NCI-H1436 (cell line): ENCODE measurements around the gene WNK1.
"Not testable (repeated sequence)": the region's sequence is repeated elsewhere in the genome, so short reads cannot be mapped to it uniquely, and the experiment has no call there.

Experiments used
- DNase-seq: peaks from one replicate; lab custom pipeline; 2025; lab: John Stamatoyannopoulos, UW

The WNK1 gene

DNA sequence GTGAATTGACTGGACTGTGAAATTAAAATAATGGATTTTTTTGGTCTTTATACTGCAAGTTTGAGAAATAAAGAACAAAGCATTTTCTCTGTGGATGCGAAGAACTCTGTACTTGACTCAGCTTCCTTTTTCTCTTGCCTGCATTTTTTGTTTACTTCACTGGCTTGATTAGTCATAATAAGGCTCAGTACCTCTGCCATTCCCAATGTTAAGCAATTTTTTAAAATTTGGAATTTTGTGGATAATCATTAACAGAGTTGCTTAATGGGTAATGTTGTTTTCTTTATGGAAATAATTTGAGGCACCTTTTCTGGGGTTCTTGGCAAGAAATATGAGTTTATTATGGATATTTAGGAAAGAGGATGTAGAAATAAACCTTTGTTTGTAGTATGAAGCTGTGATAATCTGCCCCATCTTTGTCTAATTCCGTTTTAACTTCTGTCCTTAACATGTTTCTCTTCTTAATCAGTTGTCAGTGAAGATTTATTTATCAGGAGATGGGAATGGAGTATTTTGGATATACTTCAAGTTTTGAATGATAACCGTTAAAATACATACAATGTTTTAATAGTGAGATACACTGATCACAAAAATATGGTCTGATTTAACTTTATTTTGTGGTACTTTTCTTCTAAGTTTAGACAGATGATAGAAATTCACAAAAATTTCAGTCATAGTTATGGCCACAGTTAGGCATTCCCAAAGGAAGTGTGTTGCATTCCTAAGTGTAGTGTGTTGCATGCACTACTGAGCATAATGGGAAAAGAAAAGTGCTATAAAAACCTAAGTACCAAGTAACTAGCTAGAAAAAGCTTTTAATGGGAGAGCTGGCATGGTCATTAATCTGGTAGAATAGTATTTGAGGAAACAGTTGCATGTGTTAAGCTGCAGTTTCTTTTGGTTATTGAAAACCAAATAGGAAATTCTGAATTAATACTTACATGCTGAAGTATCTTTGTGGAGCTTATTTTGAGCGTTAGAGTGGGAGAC, 27.7 kb downstream of the WNK1 start:
- no peak for DNase-seq

DNA sequence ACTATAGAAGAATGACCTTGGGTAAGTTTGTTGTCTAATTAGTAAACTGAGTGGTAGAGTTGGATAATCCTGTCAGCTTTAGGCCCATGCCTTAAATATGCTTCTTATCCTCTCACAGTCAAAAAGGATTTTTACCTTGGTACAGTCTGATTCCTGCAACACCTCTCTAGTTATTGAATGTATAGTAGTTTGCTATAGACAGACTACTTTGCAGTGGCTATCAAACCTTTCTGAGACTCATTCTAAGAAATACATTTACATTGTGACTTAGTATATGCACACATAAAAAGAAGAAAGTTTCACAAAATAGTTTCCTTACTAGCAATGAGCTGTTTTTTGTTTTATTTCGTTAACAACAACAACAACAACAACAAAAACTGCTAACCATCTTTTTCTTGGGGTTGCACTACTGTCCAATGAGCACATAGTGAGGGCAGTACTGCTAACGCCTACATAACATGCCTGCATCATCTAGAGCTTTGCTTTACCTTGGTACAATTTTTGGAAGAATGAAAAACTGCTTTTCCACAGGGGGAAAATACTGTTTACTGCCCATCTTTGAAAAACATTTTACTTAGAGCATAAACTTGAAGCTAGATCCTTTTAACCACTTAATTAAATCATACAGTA, 28.5 kb downstream of the WNK1 start:
- no peak for DNase-seq

- DNase-seq, result no peak
Measured at GRCh38 chr12:785706-786105, 33.3 kb downstream of the WNK1 start.

GRCh38 chr12:788288-788687, 35.9 kb downstream of the WNK1 start:
- DNase-seq, result no peak

- DNase-seq, result not testable (repeated sequence)
Measured at GRCh38 chr12:788762-789161, 36.4 kb downstream of the WNK1 start.

DNA sequence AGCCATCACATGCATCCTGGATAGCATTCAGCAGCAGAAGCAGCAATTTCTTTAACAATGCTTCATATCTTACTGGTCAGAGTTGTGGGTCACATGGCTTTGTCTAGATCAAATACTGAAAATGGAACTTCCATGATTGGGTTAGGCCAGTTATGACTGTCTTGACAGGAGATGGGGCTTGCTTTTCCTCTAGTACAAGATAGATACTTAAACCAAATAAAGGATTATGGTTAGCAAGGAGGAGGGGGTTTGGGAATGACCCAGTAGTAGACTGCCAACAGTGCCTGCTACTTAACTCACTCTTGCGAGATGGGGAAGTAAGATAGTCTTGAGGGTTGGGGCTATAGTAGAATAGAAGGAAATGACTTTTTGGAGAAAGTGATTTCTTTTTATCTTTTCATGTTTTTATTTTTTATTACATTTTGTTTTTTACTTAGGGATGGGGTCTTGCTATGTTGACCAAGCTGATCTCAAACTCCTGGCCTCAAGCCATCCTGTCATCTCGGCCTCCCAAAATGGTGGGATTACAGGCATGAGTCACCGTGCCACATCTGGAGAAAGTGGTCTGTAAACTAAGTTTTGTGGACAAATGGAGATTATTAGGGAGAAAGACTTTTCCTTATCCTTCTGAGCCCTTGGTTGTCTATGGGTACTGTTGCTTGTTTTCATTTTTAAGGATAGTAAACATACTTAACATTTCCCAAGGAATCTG, 37.6 kb downstream of the WNK1 start:
- no peak for DNase-seq

GRCh38 chr12:790608-791007, 38.2 kb downstream of the WNK1 start:
- no peak for DNase-seq

GRCh38 chr12:793037-793436, 40.7 kb downstream of the WNK1 start:
- DNase-seq, result no peak

GRCh38 chr12:793711-794110, 41.3 kb downstream of the WNK1 start:
- no peak for DNase-seq

- DNase-seq, result no peak
Measured at GRCh38 chr12:795305-795704, 42.9 kb downstream of the WNK1 start.

GRCh38 chr12:800401-800800, 48.0 kb downstream of the WNK1 start:
- DNase-seq, result no peak

DNA sequence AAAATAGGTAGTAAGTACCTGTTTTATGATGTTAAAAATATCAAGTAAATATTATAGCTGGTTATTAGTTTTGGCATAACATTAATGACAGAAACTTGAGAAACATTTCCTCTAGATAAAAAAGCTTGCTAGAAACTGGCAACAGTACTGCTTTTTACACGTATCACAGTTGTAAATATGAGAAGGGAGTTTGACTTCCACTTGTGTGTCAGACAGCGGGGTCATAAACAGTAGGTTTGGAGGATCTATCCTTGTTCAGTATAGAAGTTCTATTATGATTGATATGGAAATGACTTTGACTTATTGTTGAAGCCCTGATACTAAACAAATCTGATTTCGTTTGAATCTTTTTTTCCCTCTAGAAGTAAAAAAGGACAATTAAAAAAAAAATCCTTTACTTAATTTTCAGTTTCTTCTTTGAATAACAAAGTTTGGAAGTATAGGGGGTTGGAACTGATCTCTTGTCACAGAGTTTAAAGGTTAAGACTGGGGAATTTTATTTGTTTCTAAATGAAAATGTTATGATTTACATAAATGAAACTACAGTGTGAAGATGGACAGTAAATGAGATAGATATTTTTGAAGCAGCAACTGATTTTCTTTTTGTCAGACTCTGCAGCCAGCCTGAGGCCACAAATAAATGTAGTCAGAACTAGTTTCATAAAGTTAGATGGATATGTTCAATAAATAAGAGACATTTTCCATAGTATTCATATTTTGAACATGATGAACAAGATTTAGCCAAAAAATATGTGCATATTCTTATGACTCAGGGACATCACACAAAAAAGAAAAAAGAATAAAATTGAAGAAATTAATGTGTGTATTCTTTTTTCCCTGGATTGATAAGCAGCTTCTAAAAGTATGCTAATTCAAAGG, 50.1 kb downstream of the WNK1 start:
- no peak for DNase-seq

- DNase-seq, result no peak
Measured at GRCh38 chr12:805022-805632, 52.7 kb downstream of the WNK1 start.

DNA sequence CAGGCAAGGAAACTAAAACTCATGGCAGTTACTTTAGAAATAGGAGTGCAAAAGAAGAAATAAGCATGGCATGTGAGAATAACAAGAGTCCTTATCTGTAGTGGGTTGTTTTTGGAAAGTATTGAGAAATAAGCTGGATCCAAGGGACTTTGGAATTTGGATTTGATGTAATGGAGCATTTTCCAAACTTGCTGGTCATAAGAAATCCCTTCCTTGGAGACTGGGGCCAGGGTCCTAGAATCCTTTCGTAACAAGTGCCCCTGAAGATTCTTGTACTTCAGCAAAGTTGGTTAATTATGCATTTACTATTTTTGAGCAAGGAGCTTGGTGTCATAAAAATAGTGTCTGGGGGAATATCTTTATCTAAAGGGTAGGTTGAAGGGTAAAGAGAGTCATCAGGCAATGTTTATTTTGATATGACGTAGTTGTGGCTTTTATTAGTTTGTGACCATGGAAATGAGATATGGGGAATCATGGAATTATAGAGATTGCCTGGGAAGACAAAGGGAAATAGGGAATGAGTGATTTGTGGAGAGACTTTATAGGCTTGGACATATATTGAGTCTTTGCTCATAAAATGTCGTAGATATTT, 53.9 kb downstream of the WNK1 start:
- DNase-seq, result no peak

- no peak for DNase-seq
Measured at GRCh38 chr12:807041-807735, 54.8 kb downstream of the WNK1 start.

DNA sequence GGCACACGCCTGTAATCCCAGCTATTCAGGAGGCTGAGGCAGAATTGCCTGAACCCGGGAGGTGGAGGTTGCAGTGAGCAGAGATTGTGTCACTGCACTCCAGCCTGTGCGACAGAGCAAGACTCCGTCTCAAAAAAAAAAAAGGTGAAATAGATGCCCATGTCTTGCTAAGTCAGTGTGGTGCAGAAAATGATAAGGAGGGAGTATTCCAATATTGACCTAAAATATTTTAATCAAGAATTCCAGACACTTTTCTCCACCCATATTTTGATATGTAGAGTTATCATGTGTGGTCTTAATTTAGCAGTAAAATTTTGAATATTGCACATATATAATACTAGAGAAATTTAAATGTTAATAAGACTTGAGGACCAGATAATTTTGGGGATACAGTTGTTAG, 57.7 kb downstream of the WNK1 start:
- DNase-seq, result no peak

DNA sequence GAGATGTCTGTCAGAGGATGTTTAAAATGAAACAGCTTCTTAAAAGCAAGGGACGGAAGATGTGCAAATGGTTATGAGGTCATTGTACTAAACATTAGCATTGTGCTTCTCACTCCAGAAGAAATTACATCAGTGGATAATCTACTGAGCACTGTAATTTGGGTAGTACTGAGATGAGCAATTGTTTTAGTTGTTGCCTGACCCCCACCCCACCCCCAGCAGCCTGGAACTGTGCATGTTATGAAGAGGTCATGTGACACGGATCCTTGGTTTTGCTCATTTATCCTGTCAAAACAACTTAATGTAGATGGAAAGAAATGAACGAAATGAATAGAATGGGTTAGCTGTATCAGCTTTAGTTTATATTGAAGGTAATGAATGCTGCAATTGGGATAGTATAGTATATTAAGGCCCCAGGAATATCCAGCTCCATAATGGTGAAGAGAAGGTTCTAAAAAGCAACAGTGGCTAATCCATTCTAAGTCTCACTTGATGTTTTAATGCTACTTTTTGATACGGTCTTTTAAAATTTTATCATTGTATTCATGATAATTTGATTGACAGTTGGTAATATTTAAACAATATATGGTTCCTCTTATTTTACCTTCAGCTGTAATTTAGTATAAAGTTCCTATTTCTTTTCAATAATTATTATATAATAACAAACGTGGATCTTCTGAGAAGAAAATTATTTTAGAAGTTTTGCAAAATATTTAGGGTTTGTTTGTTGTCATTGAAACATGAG, 58.5 kb downstream of the WNK1 start:
- DNase-seq, result no peak

DNA sequence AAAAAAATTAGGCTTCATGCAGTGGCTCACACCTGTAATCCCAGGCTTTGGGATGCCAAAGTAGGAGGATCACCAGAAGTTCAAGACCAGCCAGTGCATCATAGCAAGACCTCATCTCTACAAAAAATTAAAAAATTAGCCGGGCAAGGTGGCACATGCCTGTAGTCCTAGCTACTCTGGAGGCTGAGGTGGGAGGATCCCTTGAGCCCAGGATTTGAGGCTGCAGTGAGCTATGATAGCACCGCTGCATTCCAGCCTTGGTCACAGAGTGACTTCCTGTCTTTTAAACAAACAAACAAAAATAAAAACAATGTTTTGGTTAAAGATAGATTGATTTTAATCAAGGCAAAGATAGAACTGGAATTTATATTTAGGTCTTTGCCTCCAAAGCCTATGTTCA, 60.6 kb downstream of the WNK1 start:
- no peak for DNase-seq

- not testable (repeated sequence) for DNase-seq
Measured at GRCh38 chr12:817456-817855, 65.1 kb downstream of the WNK1 start.
